HG02623 (cell line): ENCODE results near the gene CPNE6.
"Not testable (repeated sequence)": the region's sequence is repeated elsewhere in the genome, so short reads cannot be mapped to it uniquely, and the experiment has no call there.

Experiments
- ATAC-seq: cut with Tn5 transposase; IDR thresholded peaks from one replicate; pipeline ENCODE4 v1.9.1; 2021; ENCODE audit warnings: moderate library complexity; ENCODE audit not compliant: unreplicated experiment

The CPNE6 gene

DNA sequence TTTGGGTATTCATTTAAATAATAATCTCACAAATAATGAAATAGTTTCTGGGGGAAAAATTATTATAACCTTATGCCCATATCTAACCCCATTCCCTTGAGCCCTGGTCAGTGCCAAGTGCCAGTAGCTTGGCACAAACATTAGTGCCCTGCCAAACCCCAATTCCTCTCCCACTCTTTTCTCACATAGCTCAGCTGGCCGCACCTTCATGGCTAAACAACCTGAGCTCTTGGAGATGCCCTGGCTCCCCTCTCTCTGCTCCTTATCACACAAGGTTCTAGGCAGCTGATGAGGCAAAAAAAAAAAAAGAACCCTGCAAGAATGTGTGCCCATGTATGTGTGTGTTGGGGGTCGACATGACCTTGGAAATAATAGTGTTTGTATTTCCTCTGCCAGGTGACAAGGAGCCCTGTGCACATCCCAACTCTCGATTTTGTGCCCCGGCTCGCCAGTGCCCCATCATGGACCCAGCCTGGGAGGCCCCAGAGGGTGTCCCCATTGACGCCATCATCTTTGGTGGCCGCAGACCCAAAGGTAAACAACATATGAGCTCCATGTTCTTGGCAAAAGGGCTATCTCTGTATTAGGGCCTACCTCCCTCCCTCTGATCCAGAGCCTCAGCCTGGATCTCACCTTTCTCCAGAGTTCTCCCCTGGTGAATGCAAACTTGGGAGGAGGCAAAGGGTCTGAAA lies 31.1 kb downstream of the CPNE6 start:
- no peak for ATAC-seq

DNA sequence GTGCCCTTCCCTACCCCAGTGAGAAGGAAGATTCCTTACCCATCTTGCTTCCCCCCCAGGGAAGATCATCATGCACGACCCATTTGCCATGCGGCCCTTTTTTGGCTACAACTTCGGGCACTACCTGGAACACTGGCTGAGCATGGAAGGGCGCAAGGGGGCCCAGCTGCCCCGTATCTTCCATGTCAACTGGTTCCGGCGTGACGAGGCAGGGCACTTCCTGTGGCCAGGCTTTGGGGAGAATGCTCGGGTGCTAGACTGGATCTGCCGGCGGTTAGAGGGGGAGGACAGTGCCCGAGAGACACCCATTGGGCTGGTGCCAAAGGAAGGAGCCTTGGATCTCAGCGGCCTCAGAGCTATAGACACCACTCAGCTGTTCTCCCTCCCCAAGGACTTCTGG lies 32.1 kb downstream of the CPNE6 start:
- no peak for ATAC-seq

DNA sequence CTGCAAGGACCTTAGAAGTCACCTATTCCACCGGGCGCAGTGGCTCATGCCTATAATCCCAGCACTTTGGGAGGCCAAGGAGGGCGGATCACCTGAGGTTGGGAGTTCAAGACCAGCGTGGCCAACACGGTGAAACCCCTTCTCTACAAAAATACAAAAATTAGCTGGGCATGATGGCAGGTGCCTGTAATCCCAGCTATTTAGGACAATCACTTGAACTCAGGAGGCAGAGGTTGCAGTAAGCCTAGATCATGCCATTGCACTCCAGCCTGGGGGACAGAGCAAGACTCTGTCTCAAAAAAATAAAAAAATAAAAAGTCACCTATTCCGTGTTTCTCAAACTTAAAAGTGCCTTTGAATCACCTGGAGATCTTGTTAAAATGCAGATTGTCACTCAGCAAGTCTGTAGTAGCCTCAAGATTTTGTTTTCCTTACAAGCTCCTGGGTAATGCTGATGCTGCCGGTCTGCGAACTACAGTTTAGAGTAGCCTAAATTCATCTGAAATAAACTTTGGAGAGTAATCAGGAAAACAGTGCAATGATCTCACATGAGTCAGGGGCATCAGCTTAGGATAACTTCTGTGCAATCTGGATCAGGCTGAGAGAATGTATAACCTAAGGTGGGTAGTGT lies 34.4 kb downstream of the CPNE6 start:
- ATAC-seq, result not testable (repeated sequence)

DNA sequence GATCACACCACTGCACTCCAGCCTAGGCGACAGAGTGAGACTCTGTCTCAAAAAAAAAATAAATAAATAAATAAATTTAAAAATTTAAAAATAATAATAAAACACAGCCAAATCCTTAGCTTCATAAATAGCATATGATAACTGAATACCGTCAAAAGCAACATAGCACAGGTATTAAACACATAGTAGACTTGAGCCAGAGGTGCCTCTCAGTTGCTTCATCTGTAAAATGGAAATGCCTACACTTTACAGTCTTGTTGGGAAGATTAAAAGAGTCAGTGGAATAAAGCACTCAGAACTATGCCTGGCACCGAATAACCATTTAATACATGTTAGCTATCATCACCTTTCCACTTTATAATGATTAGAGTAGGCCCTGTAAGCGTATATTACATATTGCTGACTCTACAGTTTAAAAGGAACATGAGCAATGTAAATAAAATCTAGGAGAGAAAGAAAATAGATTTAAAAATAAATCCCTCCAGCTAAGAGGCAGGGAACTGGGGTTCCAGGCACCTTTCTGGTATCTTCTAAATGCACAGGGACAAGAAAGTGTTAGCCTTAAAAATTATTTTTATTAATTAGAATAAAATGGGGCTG lies 35.4 kb downstream of the CPNE6 start:
- ATAC-seq, result no peak

DNA sequence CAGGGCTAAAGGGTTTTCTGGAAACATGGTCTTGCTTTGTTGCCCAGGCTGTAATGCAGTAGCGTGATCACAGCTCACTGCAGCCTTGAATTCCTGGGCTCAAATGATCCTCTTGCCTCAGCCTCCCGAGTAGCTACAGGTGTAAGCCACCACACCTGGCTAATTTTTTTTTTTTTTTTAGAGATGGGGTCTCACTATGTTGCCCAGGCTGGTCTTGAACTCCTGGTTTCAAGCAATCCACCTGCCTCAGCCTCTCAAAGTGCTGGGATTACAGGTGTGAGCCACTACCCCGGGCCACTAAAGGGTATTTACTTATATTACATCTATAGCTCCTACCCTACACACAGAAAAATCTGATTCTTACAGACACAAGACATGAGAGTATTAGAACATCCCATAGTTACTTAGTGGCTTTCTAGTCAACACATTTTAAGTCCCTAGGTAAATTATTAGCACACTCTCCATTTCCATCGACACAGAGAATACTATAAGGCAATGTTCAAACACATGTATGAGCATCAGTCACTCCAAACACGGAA lies 37.0 kb downstream of the CPNE6 start:
- ATAC-seq, result peak; percentile 29

DNA sequence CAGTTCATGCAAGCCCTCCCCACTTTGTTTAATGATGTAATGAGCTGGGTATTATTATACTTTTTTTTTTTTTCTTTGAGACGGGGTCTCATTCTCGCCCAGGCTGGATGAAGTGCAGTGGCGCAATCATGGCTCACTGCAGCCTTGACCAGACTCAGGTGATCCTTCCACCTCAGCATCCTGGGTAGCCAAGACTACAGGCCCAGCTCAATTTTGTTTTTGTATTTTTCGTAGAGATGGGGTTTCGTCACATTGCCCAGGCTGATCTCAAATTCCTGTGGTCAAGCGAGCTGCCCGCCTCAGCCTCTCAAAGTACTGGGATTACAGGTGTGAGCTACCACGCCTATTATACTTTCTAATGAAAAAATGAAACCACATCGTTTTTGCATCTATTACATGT lies 38.7 kb downstream of the CPNE6 start:
- no peak for ATAC-seq

DNA sequence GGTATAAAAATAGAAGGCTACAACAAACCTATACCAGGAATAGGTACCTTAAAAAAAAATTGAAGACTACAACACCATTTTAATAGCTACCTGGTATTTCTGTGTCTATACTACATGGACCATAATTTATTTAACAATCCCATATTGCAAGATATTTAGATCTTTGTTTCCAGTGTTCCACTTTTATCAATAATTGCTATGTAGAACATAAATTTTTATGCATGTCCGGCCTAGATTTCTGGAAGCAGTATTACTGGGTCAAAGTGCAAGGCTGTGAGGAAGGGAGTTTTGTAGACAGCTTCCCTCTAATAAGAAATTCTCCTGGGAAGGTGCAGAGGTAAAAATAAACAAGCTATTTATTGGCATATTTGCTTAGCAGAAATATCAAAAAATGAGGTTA lies 39.2 kb downstream of the CPNE6 start:
- ATAC-seq, result no peak

DNA sequence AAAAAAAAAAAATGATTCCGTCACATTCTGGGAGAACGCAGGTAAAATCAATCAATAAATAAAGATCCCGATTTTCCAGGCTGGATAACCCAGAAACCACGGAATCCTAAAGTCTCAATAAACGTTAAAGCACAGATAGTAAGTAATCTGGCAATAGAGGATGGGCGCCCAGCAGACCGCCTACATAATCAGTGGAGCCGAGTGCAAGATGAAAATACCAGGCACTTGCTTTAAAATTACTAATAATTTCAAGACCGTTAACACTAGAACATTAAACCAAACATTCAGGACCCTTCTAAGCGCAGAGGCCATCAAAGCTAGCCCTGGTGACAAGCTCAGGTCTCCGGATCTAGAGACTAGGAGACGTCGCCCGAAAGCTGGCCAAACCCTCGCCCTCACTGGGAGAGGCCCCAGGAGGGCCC lies 42.0 kb downstream of the CPNE6 start:
- ATAC-seq, result no peak

DNA sequence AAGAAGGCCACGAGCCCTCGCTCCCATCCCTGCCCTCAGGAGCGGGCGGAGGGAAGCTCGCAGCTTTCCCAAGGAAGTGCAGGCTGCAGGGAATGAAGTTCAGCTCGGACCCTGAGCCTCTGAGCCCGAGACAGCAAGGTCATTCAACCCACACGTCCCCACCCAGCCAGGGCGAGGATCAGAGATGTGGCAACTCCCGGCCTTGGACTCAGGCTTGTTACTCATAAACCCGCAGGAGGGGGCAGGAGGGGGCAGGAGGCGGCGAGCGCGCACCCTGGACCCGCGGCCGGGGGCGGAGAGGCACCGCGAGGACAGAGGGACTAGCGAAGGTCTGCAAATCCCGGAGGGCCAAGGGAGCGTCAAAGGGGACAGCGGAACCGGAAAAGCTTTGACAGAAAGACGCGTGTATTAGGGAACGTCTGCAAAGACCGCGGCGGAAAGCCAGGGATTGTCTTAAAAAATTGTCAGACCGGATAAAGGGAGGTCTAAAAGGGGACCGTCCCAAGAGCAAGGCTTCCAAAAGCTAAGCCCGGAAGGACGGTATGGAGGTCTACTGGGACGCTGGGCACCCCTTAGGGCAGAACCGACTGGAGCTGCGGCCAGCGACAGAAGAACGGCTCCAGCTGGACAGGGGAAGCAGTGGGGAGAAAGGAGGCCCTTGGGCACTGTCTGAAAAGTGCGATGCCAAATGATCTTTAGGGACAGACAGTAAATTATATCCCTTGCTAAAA lies 42.6 kb downstream of the CPNE6 start:
- peak; percentile 18 for ATAC-seq

DNA sequence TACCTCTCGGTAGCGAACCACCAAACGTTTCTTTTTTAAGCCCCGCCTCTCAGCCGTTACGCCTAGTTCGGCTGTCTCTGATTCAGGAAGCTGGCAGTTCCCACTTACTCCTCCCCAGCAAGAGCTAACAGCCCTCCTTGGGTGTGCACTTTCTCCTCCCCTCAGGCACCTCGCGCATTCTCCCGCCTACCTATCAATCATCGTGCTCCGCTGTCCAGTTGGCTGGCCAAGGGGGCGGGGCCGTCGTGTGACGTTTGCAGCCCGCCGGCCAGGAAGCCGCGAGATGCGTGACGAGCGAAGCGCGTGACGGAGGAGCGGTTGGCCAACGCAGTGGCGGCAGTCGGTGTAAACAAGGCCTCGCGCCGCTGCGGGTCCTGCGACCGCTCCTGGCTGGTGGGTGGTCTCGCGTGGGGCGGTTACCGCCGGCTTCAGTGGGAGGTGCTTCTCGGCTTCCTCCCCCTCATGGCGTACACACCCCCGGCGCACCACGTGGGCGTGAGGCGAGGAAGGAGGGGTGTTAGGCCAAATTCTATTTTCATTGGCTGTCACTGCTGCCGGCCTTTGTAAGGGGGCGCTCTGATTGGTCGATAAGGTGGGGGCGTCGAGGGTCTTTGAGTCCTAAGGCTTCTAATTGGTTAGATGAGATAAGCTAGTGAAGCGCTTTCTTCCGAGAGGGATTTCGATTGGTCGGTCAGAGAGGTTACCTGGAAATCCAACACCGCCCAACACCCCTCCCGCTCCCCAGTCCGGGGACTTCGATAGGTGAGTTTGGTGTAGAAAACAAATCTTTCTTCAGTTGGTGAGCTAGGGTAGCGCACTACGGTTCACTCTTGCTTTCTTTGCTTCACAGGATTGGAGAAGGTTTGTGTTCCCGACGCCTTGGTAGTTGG lies 43.4 kb downstream of the CPNE6 start, which contains the start of the genes DCAF11 and NRL:
Gene DCAF11 (plus strand): TSS at position 246 of the 890 bp plus-strand sequence. CDS start 818 bp downstream, outside the sequence.
Gene NRL (minus strand): TSS at position 418 of the 890 bp plus-strand sequence. CDS start 32,101 bp downstream, outside the sequence.
- peak; percentile 79 for ATAC-seq

DNA sequence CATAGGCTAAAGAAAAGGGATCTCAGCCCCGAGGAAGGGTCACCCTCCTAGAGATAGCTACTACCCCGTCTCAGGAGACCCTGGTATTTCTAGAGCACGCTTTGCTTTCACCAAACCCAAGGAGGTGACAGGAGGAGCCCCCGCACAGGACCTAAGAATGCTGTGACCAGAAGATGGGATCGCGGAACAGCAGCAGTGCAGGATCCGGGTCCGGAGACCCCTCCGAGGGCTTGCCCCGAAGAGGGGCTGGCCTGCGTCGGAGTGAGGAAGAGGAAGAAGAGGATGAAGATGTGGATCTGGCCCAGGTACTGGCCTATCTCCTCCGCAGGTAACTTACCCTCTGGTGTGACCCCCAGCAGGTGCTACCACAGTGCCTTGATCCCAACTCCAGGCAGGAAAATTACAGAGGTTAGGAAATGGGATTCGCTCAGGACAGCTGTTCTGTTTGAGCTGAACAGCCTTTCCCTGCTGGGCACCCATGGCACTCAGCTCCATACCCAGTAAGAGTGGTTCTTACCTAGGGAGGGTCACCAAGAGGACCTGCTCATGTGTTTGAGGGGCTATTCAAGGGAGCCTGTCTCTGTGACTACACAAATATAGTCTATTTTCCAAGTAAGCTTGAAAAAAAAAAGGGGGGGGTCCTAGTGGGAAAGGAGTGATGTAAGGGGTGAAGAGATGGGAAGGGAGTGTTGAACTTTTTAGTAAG lies 44.2 kb downstream of the CPNE6 start:
- ATAC-seq, result no peak

DNA sequence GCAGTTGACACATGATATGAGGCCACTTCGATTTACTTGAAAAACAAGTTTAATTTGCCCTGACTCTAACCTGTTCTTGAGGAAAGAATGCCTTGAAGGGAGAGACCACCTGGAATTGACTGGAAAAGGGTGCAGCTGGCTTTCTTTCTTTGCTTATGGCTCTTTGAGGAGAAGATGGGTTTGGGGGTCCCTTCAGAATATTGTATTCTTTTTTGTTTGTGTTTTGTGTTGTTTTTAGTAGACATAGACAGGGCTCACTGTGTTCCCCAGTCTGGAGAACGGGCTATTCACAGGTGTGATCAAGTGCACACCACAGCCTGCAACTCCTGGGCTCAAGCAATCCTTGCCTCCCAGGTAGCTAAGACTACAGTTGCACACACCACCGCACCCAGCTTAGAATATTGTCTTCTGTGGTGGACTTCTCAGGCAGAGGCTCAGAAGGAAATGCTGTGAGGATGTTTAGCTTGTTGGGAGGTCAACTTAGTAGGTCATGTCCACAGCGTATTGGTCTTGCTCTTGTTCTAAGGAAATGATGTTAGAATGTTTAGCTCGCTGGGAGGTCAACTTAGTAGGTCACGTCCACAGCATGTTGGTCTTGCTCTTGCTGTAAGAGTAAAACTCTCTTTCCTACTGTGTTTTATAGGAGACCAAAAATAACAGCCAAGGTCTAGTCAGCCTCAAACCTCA lies 44.9 kb downstream of the CPNE6 start:
- ATAC-seq, result no peak

DNA sequence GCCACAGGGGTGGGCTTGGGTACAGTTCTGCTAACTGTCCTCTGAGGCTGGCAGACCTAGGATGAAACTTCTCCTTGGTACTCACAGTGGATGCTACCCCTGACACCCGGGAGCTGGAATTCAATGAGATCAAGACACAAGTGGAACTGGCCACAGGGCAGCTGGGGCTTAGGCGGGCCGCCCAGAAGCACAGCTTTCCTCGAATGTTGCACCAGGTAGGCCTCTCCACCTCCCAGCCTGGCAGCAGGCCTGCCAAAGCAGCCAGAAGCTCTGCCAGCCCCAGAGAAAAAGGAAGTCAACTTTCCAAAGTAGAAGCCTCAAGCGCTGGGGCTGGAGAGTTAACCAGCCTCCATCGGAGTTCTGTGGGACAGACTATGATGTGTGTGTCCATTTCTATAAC lies 45.8 kb downstream of the CPNE6 start:
- no peak for ATAC-seq

DNA sequence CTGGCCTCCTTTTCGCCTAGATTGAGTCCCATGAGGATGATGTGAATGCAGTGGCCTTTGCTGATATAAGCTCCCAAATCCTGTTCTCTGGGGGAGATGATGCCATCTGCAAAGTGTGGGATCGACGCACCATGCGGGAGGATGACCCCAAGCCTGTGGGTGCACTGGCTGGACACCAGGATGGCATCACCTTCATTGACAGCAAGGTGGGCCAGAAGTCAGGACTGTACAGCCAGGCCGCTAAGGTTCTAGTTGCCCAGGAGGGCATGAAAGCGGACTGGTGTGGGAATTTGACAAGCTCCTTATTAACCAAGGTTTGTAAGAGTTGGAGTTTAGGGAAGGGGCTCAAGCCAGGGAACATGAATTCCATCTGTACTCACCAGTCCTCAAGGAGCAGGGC lies 48.3 kb downstream of the CPNE6 start:
- no peak for ATAC-seq

DNA sequence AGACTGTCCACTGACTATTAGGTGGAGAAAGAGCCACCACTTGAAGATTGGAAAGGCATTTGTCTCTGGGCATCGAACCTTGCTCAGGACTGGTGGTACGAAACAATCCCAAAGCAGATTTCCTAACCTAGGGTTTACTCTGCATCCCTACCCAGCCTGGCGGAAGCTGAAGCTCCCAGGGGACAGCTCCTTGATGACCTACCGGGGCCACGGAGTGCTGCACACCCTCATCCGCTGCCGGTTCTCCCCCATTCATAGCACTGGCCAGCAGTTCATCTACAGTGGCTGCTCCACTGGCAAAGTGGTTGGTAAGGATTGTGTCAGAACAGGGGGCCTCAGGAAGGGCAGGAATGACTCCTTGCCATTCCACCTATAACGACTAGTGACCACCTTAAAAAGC lies 49.8 kb downstream of the CPNE6 start:
- ATAC-seq, result no peak

DNA sequence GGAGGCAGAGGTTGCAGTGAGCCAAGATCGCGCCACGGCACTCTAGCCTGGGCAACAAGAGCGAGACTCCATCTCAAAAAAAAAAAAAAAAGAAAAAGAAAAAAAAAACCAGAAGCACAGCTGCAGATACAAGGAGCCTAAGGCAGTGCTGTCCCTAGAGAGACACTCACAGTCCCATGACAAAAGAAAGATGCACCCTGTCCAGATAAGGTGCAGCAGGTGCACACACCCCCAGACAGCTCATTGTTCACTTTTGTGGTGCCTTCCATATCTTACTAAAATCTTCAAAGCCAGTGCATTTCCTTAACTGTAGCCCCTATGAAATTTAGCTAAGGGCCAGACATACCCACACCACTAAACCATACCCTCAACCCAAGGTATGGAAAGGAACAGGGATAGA lies 51.1 kb downstream of the CPNE6 start:
- no peak for ATAC-seq

DNA sequence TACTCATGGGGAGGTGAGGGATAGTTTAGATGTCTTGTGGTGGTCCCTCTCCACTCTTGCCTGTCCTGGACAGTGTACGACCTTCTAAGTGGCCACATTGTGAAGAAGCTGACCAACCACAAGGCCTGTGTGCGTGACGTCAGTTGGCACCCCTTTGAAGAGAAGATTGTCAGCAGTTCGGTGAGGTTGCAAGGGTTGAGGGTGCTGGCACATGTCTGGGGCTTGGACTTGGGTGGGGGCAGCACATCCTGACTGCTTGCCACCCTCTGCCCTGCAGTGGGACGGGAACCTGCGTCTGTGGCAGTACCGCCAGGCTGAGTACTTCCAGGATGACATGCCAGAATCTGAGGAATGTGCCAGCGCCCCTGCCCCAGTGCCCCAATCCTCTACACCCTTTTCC lies 51.5 kb downstream of the CPNE6 start:
- no peak for ATAC-seq

DNA sequence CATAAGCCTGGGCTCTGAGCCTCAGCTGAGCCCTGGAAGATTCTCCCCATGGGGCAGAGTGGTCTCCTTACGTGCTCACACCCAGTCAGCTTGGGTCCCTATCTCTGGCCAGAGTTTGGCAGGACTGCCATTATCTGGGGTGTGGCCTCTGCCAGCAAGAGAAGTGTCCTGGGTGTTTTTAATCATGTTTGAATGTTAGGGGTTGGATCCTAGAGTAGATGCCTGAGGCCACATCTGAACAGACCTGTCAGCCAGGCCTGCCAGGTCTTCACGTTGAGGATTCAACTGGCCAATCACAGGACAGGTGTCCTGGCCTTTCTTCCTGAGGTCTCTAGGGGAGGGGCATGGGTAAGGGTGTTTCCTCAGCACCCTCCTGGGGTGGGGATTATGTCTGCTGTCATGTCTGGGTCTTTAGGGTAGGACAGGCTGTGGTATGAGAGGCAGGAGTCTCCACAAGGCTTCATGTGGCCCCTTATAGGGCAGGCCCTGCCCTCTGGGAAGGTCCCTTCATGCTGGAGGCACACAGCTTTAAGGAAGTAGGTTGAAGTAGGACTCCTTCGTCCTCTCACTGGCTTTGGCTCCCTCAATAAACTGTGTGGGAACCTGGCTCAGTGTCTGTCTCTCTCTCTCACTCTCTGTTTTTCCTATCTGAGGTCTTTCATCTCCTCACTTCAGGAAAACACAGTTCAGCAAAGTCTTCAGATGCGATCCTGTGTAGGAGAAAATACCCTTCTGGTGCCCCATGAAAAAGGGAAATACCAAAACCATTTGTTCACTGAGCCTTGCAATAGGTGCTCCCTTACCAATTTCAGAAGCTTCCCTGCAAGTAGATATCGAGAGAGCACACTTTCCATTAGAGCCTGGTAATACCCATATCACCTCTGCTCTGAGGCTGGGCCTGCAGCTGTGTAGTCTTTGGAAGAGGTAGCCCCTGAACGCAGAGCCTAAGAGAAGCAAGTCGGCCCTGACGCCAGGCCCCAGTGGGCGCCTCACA lies 52.4 kb downstream of the CPNE6 start:
- ATAC-seq, result no peak
